Right atrium auricular region (tissue), 2 donors: ENCODE results near the gene C12orf57. TPM values are rescaled to one million over a fixed set of nuclear protein-coding genes. Genes with fewer than 3 reads are reported as not detected.
A peak's percentile ranks its signal among the peaks of the same experiment; 100 is the strongest.

Source experiments
- DNase-seq: peaks from one replicate; pipeline ENCODE4 v3.0.0-alpha.2; 2019; ENCODE audit warnings: low spot score
- H3K27ac ChIP-seq, 2 donors: fragments of 200-600 bp; sonication (generic); 1 replicate in 1 of 2; 2 replicates in 1 of 2; pipeline ENCODE4 v1.5.1; 2016 to 2019
- H3K27me3 ChIP-seq, 2 donors: fragments of 200-600 bp; sonication (generic); one replicate each; pipeline versions ENCODE4 v1.5.1 to v1.6.0; 2017 to 2019
- H3K36me3 ChIP-seq: fragments of 200-600 bp; sonication (generic); one replicate; pipeline ENCODE4 v1.5.1; 2016
- H3K4me1 ChIP-seq, 2 donors: fragments of 200-600 bp; sonication (generic); one replicate each; pipeline versions ENCODE4 v1.5.1 to v1.6.0; 2017 to 2019
- H3K4me3 ChIP-seq, 2 donors: fragments of 200-600 bp; sonication (generic); 1 replicate in 1 of 2; 2 replicates in 1 of 2; pipeline ENCODE4 v1.5.1; 2017 to 2019; ENCODE audit warnings: mild to moderate bottlenecking in 1 of 2, moderate library complexity in 1 of 2
- H3K9me3 ChIP-seq, 2 donors: fragments of 200-600 bp; sonication (generic); one replicate each; pipeline ENCODE4 v1.5.1; 2019
- total RNA-seq, 2 donors: library from RNA; depleted of rRNA; stranded (reverse); fragments of >200 nt; gene quantifications; one replicate each; pipeline ENCODE4 v1.1.0, GENCODE V29; 2016
- TF ChIP-seq, protein P1 (sequence below), 2 donors: fragments of 200-600 bp; sonication (generic); IDR thresholded peaks; one replicate each; pipeline ENCODE4 v1.5.1; 2019; ENCODE audit warnings: antibody characterized with exemption in 2 of 2

Gene C12orf57
- total RNA-seq, 2 donors from 2014 or later: 398 to 533 TPM

DNA sequence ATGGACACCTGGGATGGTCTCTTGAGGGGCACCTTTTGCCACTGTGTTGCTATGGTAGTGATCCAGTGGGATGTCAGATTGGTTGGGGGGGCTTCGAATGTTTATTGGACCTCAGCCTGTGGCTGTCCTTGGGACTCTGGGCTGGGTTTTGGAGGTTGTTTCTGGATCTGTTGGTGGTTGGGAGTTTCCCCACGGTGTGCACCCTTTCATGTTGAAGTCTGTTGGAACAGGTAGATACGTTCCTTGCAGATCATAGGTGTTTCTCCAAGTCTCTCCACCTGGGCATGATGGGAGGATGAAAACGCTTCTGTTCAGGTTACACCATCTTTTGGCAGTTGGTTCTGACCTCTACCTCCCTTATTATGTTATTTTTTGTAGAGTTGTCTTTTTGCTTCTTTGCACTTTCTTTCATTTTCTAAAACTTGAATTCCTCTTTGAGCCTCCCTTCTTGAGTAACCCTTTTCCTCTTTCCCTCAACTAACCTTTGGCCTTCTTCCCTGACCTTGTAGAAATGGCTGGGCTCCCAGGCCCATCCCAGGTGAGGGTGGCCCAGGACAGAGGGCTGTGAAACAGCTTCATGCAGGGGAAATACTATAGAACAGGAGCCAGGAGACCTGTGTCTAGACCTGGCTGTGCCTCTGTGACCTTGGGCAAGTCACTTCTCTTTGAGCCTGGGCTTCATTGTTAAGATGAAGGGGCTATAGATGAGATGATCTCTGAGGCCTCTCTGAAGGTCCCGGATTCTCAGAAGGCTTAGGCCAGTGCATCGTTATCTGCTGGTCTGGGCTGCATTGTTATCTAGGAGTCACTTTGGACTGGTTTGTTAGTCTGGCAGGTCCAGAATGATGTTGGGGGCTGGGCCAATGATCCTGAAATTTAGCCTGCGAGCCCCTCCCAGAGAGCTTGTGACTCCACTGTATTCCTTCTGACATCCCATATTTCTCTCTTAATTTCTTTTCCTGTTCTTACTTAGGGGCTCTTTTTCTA is 14.1 kb upstream of the C12orf57 start:
- TF ChIP-seq, protein P1, sequence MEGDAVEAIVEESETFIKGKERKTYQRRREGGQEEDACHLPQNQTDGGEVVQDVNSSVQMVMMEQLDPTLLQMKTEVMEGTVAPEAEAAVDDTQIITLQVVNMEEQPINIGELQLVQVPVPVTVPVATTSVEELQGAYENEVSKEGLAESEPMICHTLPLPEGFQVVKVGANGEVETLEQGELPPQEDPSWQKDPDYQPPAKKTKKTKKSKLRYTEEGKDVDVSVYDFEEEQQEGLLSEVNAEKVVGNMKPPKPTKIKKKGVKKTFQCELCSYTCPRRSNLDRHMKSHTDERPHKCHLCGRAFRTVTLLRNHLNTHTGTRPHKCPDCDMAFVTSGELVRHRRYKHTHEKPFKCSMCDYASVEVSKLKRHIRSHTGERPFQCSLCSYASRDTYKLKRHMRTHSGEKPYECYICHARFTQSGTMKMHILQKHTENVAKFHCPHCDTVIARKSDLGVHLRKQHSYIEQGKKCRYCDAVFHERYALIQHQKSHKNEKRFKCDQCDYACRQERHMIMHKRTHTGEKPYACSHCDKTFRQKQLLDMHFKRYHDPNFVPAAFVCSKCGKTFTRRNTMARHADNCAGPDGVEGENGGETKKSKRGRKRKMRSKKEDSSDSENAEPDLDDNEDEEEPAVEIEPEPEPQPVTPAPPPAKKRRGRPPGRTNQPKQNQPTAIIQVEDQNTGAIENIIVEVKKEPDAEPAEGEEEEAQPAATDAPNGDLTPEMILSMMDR (IDR thresholded peaks at IDR 0.05): no peak
- no peaks in the 10 kb centered on the region for H3K9me3 ChIP-seq
- H3K27ac ChIP-seq: peak overlapping the region; percentile 99
- peaks cover 0 to 73% of the 10 kb centered on the region in 2 donors for H3K4me1 ChIP-seq
- H3K27me3 ChIP-seq: no peaks in the 10 kb centered on the region
- H3K4me3 ChIP-seq: peak overlapping the region; percentile 93 to 95
- DNase-seq: no peak
- H3K36me3 ChIP-seq: peaks cover 11% of the 10 kb centered on the region

DNA sequence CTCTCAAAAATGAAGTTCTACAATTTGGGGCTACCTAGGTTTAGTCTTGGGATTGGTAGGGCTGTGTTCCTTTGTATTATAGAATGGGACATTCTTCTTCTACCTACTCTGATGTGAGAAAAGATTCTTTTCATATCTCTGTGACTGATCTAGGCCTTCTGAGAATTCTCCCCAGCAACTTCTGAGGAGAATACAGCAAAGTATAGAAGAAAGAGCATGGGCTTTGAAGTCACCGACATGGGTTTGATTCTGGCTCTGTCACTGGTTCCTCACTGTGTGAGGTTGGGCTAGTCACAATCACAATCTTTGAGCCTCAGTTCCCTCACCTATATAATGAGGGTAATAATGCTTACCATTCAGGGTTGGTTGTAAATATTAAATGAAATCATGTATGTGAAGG is 11.1 kb upstream of the C12orf57 start:
- Histone ChIP-seq H3K4me3 (no peak overlapping the region), H3K4me1 (peaks cover 0 to 73% of the 10 kb centered on the region in 2 donors), H3K27ac (peak overlapping the region in 1 of 2 donors; percentile 68), H3K9me3 (no peaks in the 10 kb centered on the region), H3K27me3 (no peaks in the 10 kb centered on the region), H3K36me3 (peaks cover 28% of the 10 kb centered on the region)
- no peak for DNase-seq
- TF ChIP-seq, protein P1 (IDR thresholded peaks at IDR 0.05): no peak

DNA sequence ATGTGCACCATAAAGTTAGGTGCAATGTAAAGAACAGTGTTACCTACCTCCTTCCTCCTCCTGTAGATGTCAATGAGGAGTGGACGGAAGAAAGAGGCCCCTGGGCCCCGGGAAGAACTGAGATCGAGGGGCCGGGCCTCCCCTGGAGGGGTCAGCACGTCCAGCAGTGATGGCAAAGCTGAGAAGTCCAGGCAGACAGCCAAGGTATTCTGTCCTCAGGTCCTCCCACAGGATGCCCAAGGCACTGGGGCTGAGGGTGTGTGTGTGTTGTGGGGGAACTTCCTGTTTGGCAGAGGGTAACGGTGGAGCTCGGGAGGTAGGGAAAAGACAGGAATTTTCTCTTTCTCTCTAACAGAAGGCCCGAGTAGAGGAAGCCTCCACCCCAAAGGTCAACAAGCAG is 9.7 kb upstream of the C12orf57 start:
- peaks cover 0 to 82% of the 10 kb centered on the region in 2 donors for H3K4me1 ChIP-seq
- TF ChIP-seq, protein P1 (IDR thresholded peaks at IDR 0.05): no peak
- H3K36me3 ChIP-seq: peaks cover 28% of the 10 kb centered on the region
- no peak for DNase-seq
- H3K27me3 ChIP-seq: no peaks in the 10 kb centered on the region
- H3K9me3 ChIP-seq: no peaks in the 10 kb centered on the region
- H3K27ac ChIP-seq: peak overlapping the region; percentile 65 to 68
- no peak overlapping the region for H3K4me3 ChIP-seq

DNA sequence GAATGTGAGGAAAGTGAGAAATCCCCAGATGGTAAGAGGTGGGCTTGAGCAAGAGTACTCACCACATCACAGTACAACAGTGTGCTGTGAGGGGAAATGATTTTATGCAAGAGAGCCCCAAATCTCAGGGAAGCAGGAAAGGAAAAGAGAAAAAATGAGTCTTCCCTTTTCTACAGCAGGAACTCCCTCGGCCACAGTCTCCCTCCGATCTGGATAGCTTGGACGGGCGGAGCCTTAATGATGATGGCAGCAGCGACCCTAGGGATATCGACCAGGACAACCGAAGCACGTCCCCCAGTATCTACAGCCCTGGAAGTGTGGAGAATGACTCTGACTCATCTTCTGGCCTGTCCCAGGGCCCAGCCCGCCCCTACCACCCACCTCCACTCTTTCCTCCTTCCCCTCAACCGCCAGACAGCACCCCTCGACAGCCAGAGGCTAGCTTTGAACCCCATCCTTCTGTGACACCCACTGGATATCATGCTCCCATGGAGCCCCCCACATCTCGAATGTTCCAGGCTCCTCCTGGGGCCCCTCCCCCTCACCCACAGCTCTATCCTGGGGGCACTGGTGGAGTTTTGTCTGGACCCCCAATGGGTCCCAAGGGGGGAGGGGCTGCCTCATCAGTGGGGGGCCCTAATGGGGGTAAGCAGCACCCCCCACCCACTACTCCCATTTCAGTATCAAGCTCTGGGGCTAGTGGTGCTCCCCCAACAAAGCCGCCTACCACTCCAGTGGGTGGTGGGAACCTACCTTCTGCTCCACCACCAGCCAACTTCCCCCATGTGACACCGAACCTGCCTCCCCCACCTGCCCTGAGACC is 8.2 kb upstream of the C12orf57 start:
- no peaks in the 10 kb centered on the region for H3K9me3 ChIP-seq
- no peaks in the 10 kb centered on the region for H3K27me3 ChIP-seq
- H3K4me3 ChIP-seq: no peak overlapping the region
- TF ChIP-seq, protein P1 (IDR thresholded peaks at IDR 0.05): no peak
- DNase-seq: no peak
- H3K27ac ChIP-seq: peak overlapping the region; percentile 65 to 68
- peaks cover 28% of the 10 kb centered on the region for H3K36me3 ChIP-seq
- H3K4me1 ChIP-seq: peaks cover 0 to 72% of the 10 kb centered on the region in 2 donors

DNA sequence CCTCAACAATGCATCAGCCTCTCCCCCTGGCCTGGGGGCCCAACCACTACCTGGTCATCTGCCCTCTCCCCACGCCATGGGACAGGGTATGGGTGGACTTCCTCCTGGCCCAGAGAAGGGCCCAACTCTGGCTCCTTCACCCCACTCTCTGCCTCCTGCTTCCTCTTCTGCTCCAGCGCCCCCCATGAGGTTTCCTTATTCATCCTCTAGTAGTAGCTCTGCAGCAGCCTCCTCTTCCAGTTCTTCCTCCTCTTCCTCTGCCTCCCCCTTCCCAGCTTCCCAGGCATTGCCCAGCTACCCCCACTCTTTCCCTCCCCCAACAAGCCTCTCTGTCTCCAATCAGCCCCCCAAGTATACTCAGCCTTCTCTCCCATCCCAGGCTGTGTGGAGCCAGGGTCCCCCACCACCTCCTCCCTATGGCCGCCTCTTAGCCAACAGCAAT is 7.6 kb upstream of the C12orf57 start:
- TF ChIP-seq, protein P1 (IDR thresholded peaks at IDR 0.05): no peak
- peaks cover 0 to 69% of the 10 kb centered on the region in 2 donors for H3K4me1 ChIP-seq
- no peaks in the 10 kb centered on the region for H3K27me3 ChIP-seq
- no peak overlapping the region for H3K4me3 ChIP-seq
- peaks cover 28% of the 10 kb centered on the region for H3K36me3 ChIP-seq
- no peaks in the 10 kb centered on the region for H3K9me3 ChIP-seq
- peak overlapping the region in 1 of 2 donors; percentile 95 for H3K27ac ChIP-seq
- DNase-seq: no peak
